SK-N-DZ (cell line): ENCODE results near the gene TBC1D19.
"Not testable (repeated sequence)": the region's sequence is repeated elsewhere in the genome, so short reads cannot be mapped to it uniquely, and the experiment has no call there.

Experiments used
- DNase-seq: peaks from one replicate; pipeline ENCODE4 v3.0.0-alpha.2; 2015; ENCODE audit warnings: low spot score

Gene TBC1D19

DNA sequence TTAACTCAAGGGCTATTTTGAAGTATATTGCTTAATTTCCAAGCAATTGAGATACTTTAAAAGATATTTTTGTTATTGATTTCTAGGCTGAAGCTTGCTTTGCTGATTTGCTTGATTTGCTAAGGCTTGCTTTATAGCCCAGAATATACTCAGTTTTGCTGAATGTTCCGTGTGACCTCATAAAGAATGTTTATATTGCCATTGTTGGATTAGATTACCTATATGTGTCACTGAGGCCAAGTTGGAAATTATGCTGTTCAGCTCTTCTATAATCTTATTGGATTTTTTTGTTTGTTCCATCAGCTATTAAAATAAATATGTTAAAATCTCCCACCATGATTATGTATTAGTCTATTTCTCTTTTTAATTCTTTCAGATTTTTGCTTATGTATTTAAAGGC, 13.0 kb downstream of the TBC1D19 start:
- DNase-seq, result no peak

DNA sequence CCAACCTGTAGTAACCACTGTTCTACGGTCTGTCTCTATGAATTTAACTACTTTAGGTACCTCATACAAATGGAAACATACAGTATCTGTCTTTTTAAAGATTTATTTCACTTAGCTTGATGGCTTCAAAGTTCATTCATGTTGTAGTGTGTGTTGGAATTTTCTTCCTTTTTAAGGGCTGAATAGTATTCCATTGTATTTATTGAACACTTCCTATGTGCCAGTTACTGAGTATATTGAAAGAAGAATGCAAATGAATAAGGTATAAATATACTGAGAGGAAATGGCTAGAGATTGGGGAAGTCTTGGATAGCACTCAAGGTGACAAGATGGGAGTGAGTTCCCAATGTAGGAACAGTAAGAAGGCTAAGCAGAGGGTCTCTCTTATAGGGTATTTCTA, 17.3 kb downstream of the TBC1D19 start:
- no peak for DNase-seq

DNA sequence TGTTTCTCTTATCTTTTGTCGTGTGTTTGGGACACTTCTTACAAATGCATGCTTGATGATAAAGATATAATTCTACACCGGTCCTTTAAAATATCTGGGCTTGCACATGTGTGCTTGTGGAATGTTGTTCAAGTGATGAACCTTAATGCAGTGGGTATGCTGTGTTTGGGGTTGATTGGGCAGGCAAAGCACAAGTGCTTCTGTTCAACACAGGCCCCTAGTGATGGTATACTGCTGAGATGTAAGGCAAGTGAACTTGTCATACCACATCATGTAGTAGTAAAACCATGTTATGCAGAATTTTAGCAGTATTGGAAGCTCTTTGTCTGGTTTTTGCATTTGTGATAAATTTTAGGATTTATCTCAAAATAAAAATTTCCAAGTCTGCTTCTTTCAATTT, 23.9 kb downstream of the TBC1D19 start:
- DNase-seq, result no peak

DNA sequence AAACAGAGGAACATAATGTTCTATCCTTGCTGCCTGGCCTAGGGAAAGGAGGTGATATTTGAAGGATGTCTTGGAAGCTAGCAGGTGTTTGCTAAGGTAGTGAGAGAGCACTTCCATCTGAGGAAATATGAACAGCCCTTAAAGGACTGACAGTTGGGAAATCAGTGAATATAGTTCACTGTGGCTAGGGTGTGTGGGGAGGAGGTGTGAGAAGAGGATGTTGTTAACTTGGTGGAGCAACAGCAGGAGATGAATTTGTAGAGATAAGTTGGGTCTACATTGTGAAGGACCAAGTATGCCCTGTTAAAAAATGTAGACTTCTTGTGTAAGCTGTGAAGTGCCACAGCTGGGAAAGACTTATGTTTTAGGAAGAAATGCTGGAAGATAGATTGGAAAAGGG, 25.5 kb downstream of the TBC1D19 start:
- DNase-seq, result no peak

DNA sequence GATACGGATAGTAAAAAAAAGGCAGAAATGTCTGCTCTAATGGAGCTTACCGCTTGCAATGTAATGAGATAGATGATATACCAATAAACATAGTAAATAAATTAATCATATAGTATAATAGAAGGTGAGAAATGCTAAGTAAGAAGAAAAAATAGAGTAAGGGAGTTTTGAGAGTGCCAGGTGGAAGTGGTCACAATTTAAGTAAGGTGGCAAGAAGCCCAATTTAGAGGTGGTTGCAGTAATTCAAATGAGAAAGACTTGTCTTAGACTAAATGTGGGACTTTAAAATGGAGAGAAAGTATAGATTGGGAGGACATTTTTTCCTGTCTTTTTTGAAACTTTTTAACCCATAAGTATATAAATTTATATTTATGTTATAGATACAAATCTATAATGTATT, 26.0 kb downstream of the TBC1D19 start:
- no peak for DNase-seq

DNA sequence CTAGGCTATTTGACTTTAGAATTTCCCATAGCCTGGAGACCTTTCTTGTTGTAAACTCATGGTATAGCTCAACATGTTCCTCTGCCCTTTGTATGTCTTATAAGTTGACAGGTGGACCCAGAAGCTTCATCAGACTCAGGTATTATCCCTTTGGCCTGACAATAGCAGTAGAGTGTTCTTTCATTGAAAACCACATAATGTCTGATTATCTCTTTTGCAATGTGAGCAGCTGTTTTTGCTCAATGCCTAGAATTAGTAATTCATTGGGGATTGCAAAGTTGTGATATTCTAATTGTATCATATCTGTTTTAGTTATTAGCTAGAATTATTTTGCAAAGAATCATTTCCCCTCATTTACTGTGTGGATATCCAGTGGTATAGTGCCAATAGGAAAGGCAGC, 27.5 kb downstream of the TBC1D19 start:
- DNase-seq, result no peak

DNA sequence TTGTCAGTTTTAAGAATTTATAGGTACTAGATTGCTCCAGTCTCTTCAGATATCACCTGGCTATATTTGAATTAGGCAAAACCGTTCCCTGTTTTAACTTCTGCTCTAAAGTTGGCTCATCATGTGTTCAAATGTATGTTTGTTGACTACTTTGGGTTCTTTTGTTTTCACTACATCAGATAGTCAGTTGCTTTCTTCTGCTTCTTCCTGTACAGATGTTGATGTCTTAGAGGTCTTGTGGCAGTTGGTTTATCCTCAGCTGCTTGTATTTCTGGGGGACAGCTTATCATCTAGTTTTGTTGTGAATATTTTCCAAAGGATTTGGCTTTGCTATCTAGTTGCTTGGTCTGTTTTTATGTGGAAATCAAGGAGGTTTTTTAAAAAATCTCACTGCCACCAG, 28.0 kb downstream of the TBC1D19 start:
- DNase-seq, result no peak

DNA sequence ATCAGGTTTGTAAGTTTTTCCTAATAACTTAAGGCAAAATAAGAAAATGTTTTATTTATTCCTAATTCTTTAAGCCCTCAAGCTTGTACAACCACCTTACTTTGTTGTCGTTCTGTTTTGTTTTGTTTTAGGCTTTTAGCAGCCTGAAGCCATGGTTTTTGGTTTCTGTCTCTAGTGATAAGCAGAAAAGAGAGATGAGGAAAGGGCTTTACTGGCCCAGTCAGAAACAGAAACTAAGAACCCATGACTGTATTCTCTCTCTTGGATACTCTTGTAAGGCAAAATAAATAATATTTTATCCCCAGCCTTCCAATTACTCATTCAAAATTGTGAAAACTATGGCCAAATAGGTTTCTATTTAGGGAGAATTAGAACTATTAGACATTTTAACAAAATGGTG, 29.4 kb downstream of the TBC1D19 start:
- no peak for DNase-seq

DNA sequence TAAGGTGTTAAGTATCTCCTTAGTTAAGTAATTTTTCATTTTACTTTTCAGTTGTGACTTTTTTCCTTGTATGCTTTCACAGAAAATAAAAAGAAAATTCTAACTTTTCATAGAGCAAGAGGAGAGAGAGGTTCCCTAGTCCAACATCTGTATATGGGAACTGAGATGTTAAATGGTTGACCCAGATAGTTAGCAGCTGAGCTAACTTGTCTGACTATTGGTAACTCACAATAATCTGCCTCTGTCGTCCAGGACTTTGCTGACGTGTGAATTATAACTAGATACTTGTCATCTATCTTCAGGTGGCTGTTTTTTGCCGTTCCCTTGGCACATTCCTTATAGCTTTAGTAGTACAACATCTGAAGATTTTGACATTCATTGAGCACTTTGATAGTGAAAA, 29.9 kb downstream of the TBC1D19 start:
- no peak for DNase-seq

DNA sequence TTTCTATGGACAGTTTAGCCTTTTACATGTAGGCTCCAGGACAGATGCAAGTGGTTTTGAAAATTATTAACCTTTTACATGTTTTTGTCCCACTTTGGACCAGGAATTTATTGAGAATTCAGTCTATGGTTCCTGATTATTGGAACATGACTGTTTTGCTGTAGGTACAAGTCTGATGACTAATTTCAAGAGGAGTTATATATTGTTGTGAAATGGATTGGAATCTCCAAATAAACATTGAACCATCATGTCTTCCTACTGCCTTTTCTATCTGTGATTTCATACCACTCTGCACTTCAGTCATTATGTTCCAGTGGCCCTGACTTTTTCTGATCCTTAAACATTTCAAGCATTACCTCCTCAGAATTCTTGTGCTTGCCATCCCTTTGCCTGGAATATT, 35.9 kb downstream of the TBC1D19 start:
- DNase-seq, result no peak

DNA sequence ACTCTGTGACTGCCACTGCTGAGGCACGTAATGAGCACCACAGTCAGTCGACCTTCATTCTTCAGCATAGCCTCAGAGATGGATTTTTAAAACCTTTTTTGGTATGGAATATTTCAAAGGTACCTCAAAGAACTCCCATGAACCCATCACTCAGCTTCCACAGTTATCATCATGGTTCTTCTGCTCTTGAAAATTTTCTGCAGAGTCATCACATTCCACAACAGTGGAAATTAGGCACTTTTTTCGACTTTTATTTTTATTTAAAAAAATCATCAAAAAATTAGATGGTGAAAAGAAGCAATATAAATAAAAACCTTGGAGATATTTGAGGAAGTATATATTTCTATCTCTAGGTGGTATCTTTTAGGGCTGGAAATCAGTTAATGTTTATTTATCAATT, 37.5 kb downstream of the TBC1D19 start:
- DNase-seq, result no peak

DNA sequence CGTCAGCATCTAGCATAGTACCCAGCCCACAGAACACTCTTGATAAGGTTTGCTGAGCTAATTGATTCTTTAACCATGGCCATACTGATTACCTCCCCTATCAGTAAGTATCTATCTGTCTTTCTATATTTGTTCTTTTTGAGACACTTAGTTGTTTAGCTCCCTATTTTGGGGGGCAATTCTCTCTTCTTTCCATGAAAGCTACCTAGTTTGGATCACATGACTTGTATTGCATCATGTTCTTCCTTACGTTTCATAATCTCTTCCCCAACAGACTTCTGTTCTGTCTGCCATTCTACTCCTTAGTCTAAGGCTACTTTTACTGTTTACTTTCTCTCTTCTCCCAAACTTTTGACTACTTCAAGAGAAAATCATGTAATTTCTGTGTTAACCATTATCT, 39.0 kb downstream of the TBC1D19 start:
- no peak for DNase-seq

DNA sequence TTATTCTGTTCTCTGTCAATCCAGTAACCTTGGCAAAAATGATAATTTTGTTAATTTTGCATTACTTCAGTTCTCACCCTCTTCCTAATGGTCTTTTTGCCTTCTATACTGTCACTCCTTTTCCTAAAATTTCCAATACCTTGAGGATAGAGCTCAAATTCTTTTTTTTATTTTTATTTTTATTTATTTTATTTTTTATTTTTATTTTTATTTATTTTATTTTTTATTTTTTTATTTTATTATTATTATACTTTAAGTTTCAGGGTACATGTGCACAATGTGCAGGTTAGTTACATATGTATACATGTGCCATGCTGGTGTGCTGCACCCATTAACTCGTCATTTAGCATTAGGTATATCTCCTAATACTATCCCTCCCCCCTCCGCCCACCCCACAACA, 42.8 kb downstream of the TBC1D19 start:
- DNase-seq, result not testable (repeated sequence)

DNA sequence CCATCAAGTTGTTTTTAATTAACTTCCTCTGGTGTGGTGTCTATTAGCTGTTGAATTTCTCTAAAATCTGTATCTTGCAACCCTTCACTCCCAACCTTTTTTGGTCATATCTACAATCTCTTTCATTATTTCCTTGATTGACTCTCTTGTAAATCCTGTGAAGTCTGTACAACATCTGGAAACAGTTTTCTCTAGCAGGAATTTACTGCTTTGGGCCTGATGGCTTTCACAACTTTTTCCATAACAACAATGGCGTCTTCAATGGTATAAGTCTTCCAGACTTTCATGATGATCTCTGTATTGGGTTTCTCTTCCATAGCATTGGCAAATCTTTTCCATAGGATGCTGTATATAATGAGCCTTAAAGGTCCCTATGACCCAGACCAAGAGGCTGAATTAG, 49.0 kb downstream of the TBC1D19 start:
- DNase-seq, result no peak

DNA sequence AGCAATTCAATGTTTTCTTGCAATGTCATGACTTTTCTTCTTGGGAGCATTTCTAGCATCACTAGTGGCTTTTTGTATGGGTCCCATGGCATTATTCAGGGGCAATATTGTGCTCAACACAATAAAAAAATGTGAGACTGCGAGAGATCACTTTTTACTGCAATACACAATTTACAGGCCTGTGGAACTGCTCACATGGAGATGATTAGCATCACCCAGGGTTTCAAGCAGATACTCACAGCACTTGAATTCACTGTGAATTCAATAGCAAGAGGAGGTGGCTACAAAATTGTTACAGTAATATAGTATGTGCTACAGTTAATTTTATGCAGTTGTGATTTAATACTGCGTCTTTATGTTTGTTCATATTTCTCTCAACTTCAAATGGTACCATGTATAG, 50.4 kb downstream of the TBC1D19 start:
- DNase-seq, result no peak

DNA sequence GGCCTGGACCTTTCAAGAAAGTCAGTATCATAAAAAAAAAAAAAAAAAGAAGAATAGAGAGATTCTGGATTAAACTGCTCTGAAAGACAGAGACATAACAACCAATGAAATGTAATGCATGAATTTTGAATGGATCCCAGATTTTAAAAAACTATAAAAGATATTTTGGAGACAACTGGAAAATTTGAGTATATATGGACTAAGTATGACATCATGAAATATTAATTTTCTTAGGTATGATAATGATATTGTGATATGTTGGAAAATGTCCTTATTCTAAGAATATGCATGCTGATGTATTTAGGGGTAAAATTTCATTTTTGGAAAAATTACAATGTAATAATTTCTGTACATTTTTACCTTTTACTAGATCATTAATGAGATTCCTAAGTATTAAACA, 52.6 kb downstream of the TBC1D19 start:
- no peak for DNase-seq

DNA sequence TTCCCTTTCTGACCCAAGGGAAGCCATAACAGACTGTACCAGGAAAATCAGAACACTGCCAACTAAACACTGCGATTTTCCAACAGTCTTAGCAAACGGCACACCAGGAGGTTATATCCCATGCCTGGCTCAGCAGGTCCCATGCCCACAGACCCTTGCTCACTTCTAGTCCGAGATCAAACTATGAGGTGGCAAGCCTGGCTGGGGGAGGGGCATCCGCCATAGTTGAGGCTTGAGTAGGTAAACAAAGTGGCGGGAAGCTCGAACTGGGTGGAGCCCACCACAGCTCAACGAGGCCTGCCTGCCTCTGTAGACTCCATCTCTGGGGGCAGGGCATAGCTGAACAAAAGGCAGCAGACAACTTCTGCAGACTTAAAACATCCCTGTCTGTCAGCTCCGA, 56.8 kb downstream of the TBC1D19 start:
- not testable (repeated sequence) for DNase-seq

DNA sequence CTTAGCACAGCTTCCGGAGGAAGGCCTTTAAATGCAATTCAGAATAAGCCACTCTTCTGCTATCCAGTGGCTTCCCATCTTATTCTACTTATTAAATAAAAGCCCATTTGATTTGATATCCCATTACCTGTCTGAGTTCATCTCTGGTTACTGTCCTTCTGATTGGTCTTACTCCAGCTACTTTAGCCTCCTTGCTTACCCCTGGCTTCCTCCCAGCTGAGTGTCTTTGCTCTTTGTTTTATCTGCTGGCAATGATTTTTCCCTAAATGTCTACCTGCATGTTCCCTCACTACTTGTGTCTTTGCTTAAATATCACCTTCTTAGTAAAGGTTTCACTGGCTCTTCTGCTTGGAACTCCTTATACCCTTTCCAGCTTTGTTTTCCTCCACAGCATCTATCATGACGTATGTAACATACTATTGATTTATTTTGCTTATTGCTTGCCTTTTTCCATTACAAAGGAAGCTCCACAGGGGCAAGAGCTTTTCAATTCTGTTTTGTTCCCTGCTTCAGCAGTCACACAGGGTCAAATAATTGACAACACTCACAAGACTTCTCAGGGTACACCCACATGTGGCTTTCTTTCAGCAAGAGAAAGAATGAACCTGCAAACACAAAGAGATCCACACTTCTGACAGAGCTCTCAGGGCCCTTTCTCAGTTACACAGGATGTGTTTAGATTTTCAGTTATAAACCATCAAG, 63.8 kb downstream of the TBC1D19 start:
- DNase-seq, result no peak

DNA sequence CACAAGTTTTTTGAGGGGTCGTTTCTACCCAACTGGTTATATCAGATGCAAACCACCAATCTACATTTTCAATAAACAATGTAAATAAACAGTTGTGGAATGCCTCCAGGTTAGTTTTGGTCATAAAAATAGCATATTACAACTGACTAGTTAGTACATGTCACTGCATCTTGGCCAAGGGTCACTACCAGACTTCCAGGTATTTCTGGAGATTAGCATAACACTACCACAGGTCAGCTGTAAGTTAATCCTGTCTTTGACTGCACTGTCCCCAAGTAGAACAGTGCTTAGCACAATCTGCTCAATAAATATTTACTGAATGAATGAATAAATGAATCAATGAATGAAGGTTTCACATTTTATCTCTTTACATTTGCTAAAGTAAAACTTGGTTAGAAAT, 64.4 kb downstream of the TBC1D19 start:
- no peak for DNase-seq

DNA sequence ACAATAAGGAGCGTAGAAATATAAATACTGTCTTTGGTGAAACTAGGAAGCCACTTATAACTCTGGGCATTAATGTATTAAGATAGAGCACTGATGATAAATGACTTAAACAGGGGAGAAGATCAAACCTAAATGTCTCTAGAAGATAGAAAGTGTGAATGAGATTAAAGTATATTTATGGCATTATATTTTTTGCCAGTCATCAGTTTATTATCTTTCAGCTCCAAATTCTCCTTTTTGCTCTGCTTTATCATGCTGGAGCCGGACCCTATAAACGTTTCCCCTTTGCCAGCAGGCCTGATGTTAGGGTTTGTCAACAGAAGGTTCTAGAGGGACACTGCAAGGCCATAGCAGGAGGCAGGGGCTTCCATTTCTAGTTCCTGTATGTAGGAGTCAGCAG, 76.4 kb downstream of the TBC1D19 start:
- DNase-seq, result no peak

DNA sequence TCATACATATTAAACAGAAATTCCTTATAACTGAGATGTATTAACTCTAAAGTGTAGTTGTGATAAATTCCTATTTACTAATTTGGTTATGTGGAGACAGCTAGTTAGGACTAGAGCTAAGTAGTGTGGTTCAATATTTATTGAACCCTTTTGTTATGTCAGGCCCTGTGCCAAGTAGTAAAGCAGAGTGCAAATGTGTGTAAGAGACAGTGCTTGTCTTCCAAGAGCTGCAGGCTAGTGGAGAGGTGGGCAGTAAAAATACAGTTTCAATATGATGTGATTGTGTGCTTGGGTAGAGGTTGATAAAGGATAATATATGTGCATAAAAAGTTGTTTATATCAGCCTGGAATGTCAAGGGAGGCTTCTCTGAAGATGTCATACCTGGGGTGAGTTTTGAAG, 80.0 kb downstream of the TBC1D19 start:
- no peak for DNase-seq

DNA sequence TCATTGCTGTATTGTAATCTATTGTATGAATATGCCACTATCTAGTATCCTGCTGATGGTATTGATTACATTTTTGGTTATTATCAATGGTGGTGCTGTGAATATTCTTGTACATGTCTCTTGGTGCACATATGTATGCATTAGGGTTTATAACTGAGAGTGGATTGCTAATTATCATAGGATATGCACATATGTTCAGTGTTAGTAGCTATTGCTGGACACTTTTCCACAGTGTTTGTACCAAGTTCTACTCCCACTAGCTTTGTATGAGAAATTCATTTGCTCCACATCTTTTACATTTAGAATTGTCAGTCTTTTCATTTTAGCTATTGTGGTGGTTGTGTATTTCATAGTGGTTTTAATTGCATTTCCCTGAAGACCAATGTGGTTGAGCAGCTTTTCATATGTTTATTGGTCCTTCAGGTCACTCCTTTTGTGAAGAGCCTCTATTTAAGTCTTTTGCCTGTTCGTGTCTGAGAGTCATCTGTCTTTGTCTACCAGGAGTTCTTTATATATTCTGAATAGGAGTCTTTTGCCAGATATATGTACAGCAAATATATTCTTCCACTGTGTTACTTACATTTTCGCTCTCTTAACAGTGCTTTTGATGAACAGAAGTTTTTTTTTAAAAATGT, 87.1 kb downstream of the TBC1D19 start:
- DNase-seq, result no peak

DNA sequence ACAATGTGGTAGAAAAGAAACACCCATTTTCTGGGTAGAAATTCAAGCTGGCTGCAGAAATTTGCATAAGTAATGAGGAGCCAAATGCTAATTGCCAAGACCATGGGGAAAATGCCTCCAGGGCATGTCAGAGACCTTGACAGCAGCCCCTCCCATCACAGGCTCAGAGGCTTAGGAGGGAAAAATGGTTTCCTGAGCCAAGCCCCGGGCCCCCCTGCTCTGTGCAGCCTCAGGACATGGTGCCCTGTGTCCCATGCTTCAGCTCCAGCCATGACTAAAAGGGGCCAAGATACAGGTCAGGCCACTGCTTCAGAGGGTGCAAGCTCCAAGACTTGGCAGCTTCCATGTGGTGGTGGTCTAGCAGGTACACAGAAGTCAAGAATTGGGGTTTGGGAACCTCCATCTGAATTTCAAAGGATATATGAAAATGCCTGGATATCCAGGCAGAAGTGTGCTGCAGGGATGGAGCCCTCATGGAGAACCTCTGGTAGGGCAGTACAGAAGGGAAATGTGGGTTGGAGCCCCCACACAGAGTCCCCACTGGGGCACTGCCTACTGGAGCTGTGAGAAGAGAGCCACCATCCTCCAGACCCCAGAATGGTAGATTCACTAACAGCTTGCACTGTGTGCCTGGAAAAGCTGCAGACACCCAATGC, 95.3 kb downstream of the TBC1D19 start:
- not testable (repeated sequence) for DNase-seq
